Fibroblast of the aortic adventitia (primary cell): Measurements from ENCODE around the gene LRGUK. TPM values are rescaled to one million over a fixed set of nuclear protein-coding genes. Genes with fewer than 3 reads are reported as not detected.

Experiments
- DNase-seq: peaks from one replicate; pipeline ENCODE4 v3.0.0-alpha.2; 2010; ENCODE audit warnings: low read depth
- H3K4me3 ChIP-seq: 2 replicates; pipeline ENCODE4 v1.5.1; 2011; ENCODE audit warnings: low read depth, mild to moderate bottlenecking, control low read depth, low read length, moderate library complexity
- total RNA-seq: library from RNA; depleted of rRNA; stranded (reverse); fragments of >200 nt; gene quantifications from 2 replicates; pipeline ENCODE4 v1.2.3, GENCODE V29; 2012; ENCODE audit warnings: low replicate concordance
- TF ChIP-seq, protein P1 (sequence below): IDR thresholded peaks from 2 replicates; pipeline ENCODE4 v1.5.1; 2011; ENCODE audit warnings: mild to moderate bottlenecking, low read length, control low read depth, inconsistent platforms; ENCODE audit not compliant: insufficient read depth

LRGUK gene
- total RNA-seq, 1 donor, result 0.09 TPM

DNA sequence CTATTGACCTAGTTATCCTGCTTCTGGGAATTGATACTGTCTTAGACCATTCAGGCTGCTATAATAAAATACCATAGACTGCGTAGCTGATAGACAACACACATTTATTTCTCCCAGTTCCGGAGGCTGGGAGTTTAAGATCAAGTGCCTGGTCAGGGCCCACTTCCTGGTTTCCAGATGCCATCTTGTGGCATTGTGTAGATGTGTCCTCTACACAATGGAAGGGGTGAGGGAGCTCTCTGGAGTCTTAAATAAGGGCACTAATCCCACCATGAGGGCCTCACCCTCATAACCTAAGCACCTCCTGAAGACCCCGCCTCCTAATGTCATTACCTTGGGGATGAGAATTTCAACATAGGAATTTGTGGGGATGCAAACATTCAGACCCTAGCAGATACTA is 127.2 kb downstream of the LRGUK start:
- TF ChIP-seq, protein P1, sequence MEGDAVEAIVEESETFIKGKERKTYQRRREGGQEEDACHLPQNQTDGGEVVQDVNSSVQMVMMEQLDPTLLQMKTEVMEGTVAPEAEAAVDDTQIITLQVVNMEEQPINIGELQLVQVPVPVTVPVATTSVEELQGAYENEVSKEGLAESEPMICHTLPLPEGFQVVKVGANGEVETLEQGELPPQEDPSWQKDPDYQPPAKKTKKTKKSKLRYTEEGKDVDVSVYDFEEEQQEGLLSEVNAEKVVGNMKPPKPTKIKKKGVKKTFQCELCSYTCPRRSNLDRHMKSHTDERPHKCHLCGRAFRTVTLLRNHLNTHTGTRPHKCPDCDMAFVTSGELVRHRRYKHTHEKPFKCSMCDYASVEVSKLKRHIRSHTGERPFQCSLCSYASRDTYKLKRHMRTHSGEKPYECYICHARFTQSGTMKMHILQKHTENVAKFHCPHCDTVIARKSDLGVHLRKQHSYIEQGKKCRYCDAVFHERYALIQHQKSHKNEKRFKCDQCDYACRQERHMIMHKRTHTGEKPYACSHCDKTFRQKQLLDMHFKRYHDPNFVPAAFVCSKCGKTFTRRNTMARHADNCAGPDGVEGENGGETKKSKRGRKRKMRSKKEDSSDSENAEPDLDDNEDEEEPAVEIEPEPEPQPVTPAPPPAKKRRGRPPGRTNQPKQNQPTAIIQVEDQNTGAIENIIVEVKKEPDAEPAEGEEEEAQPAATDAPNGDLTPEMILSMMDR, result no peak
- DNase-seq, result no peak
- H3K4me3 ChIP-seq, result no peak overlapping the region

GRCh38 chr7:134255814-134256213 is 128.7 kb downstream of the LRGUK start:
- DNase-seq, result no peak
- no peak overlapping the region for H3K4me3 ChIP-seq
- TF ChIP-seq, protein P1, result no peak

DNA sequence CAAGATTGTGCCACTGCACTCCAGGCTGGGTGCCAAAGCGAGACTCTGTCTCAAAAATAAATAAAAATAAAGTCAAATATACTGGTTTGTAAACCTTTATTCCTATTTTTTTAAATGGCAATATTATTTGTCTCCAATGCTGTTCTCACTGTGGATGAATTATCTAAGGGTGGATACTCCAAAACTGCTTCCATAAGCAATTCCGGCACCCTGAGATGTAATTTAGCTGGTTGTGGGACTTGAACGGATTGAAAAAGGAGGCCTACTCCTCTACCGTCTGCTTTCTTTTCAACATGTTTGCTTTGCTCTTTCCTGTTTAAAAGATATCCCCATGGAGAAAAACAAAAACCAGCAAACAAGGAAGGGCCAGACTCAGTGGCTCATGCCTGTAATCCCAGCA is 135.2 kb downstream of the LRGUK start:
- H3K4me3 ChIP-seq, result no peak overlapping the region
- TF ChIP-seq, protein P1, result no peak
- DNase-seq, result no peak

GRCh38 chr7:134276951-134277350 is 149.8 kb downstream of the LRGUK start:
- H3K4me3 ChIP-seq, result no peak overlapping the region
- DNase-seq, result no peak
- TF ChIP-seq, protein P1, result no peak

GRCh38 chr7:134278502-134279153 is 151.5 kb downstream of the LRGUK start:
- no peak overlapping the region for H3K4me3 ChIP-seq
- no peak for DNase-seq

DNA sequence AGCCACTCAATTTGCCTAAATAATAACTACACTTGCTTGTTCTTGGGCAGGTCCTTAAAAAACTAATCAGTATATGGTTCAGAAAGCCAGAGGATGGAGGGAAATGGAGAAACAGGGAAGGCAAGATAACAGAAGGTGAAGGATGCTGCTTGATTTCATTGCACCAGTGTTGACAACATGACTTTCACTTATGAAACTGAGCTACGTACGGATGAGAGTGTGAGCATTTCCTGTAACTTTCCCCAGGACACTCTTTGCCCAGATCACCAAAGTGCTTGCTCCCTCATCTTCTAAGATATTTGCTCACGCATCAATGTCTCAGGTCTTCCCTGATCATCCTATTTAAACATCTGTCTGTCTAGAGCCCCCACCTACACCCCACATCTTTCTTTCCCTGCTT is 152.2 kb downstream of the LRGUK start:
- H3K4me3 ChIP-seq, result no peak overlapping the region
- no peak for DNase-seq
- TF ChIP-seq, protein P1, result no peak

More at GRCh38 chr7:134278502-134279153, 151.5 kb downstream of the LRGUK start:
- TF ChIP-seq, protein P1, result no peak

- no peak overlapping the region for H3K4me3 ChIP-seq
- no peak for DNase-seq
- TF ChIP-seq, protein P1, result no peak
These were observed 152.8 kb downstream of the LRGUK start for GRCh38 chr7:134279898-134280297.
